Naive B cell (primary cell): ENCODE results near the gene LIMCH1. TPM values are rescaled to one million over a fixed set of nuclear protein-coding genes. Genes with fewer than 3 reads are reported as not detected.
"Not testable (repeated sequence)": the region's sequence is repeated elsewhere in the genome, so short reads cannot be mapped to it uniquely, and the experiment has no call there.

Source experiments
- ATAC-seq, 2 donors: fragments of 150-1000 bp; cut with Tn5 transposase; 2 replicates each; pipeline ENCODE4 v1.10.0; 2021; ENCODE audit warnings: low read depth in 2 of 2, mild to moderate bottlenecking in 2 of 2, moderate library complexity in 2 of 2
- DNase-seq: peaks from one replicate; pipeline ENCODE4 v3.0.0; 2022
- H3K27ac Mint-ChIP-seq, 6 donors: one replicate each; pipeline ENCODE4 v1.8.0; 2020 to 2022; ENCODE audit warnings: mild to moderate bottlenecking in 6 of 6, mixed read lengths in 6 of 6, moderate library complexity in 5 of 6, inconsistent platforms in 2 of 6
- H3K27me3 Mint-ChIP-seq, 3 donors: one replicate each; pipeline ENCODE4 v1.8.0; 2021 to 2022; ENCODE audit warnings: mixed read lengths in 3 of 3, mild to moderate bottlenecking in 1 of 3
- H3K36me3 Mint-ChIP-seq, 2 donors: one replicate each; pipeline ENCODE4 v1.8.0; 2020 to 2022; ENCODE audit warnings: mixed read lengths in 2 of 2, inconsistent platforms in 1 of 2, mild to moderate bottlenecking in 1 of 2
- H3K4me1 Mint-ChIP-seq, 3 donors: one replicate each; pipeline ENCODE4 v1.8.0; 2020 to 2022; ENCODE audit warnings: mixed read lengths in 3 of 3, inconsistent platforms in 1 of 3, mild to moderate bottlenecking in 1 of 3, moderate library complexity in 1 of 3
- H3K4me3 Mint-ChIP-seq, 8 donors: one replicate each; pipeline ENCODE4 v1.8.0; 2020 to 2022; ENCODE audit warnings: mild to moderate bottlenecking in 8 of 8, mixed read lengths in 8 of 8, moderate library complexity in 8 of 8, inconsistent platforms in 2 of 8
- H3K9me3 Mint-ChIP-seq, 7 donors: one replicate each; pipeline ENCODE4 v1.8.0; 2020 to 2022; ENCODE audit warnings: mixed read lengths in 7 of 7, mild to moderate bottlenecking in 5 of 7, inconsistent platforms in 2 of 7, moderate library complexity in 1 of 7
- polyA plus RNA-seq, 6 donors: library from polyadenylated mRNA; unstranded; fragments of 300-500 nt; fragmentation: Illumina TruSeq; gene quantifications; one replicate each; pipeline ENCODE4 v1.2.3, GENCODE V29; 2021; ENCODE audit warnings: low read depth in 6 of 6

The LIMCH1 gene, protein sequence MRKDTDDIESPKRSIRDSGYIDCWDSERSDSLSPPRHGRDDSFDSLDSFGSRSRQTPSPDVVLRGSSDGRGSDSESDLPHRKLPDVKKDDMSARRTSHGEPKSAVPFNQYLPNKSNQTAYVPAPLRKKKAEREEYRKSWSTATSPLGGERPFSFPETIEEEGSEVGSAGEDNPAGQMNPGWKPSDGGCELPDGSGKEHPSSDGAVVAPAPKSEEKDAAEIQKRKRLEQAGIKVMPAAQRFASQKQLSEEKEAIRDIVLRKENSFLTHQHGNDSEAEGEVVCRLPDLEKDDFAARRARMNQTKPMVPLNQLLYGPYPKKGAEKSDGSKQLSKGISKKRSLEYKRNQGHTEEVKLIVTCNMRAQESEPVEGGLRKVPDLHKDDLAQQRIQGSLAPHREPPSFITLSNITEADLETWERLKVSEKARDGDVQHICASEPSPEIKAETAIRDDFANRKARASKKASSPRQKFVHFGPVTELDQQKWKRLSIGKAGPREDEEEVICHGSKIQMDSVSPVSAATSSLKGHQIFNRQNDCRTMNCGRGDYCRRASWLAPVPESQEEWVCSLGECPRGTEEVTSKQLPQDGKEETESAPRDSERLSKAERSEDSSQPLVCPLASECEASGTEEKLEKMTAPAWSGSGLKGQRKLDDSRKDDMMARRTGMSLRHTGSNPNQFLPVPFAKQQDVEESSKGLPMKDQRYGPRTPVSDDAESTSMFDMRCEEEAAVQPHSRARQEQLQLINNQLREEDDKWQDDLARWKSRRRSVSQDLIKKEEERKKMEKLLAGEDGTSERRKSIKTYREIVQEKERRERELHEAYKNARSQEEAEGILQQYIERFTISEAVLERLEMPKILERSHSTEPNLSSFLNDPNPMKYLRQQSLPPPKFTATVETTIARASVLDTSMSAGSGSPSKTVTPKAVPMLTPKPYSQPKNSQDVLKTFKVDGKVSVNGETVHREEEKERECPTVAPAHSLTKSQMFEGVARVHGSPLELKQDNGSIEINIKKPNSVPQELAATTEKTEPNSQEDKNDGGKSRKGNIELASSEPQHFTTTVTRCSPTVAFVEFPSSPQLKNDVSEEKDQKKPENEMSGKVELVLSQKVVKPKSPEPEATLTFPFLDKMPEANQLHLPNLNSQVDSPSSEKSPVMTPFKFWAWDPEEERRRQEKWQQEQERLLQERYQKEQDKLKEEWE (N-terminal part only)
- not detected for polyA plus RNA-seq

DNA sequence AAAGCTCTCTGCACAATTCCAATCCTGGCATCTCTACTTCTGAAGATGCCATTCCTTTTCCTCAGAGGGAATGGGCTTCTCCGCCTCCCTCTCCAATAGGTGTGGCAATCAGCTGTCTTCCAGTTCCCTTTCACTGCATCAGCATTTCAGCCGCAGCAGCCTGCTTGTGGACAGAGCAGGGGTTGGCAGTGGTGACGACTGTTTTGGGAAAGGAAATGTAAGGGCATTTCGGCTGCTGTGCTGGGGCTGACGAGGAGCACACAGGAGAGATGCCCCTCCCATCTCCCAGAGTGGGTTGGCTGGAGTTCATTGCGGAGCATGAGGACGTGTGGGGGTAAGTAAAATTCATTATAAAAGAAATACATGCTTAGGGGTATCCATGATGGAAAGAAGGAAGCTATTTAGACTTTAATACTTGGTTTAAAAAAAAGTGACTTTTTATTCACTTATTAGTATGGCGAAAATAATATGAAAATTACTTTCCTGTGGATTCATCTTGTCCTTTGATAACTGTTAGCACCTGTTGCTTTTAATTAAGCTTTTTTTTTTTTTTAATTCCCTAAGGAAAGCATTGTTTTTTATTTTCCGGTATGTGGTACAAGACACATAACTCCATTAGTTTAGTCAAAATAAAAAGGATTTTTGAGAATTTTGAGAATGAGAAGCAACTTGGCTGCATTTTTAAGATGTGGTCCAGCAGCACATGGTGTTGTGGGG is at the start of gene LIMCH1:
TSS of gene LIMCH1 (plus strand) at position 141 of the 717 bp plus-strand sequence. CDS start 67,839 bp downstream, outside the sequence.
- ATAC-seq (no peak), DNase-seq (no peak)
- Mint-ChIP-seq H3K36me3 (no peaks in the 10 kb centered on the region), H3K4me3 (no peak within 1 kb of the TSS), H3K27me3 (peaks cover 0 to 6% (median 3%) of the 10 kb centered on the region in 3 donors), H3K4me1 (no peaks in the 10 kb centered on the region), H3K9me3 (peaks cover 0 to 6% (median 0%) of the 10 kb centered on the region in 7 donors), H3K27ac (peak within 1 kb of the TSS in 1 of 6 donors; percentile 39)

DNA sequence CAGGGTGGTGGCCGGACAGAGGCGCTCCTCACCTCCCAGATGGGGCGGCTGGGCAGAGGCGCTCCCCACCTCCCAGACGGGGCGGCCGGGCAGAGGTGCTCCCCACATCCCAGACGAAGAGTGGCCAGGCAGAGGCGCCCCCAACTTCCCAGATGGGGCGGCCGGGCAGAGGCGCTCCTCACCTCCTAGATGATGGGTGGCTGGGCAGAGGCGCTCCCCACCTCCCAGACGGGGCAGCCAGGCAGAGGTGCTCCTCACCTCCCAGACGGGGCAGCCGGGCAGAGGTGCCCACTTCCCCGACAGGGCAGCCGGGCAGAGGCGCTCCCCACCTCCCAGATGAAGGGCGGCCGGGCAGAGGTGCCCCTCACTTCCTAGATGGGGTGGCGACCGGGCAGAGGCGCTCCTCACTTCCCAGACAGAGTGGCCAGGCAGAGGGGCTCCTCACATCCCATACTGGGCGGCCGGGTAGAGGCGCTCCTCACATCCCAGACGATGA is 46.8 kb upstream of the LIMCH1 start:
- H3K27ac Mint-ChIP-seq, ATAC-seq, H3K36me3 Mint-ChIP-seq, H3K27me3 Mint-ChIP-seq, H3K4me1 Mint-ChIP-seq, DNase-seq, H3K4me3 Mint-ChIP-seq: not testable (repeated sequence)
- H3K9me3 Mint-ChIP-seq = peaks cover 0 to 12% (median 0%) of the 10 kb centered on the region in 7 donors

DNA sequence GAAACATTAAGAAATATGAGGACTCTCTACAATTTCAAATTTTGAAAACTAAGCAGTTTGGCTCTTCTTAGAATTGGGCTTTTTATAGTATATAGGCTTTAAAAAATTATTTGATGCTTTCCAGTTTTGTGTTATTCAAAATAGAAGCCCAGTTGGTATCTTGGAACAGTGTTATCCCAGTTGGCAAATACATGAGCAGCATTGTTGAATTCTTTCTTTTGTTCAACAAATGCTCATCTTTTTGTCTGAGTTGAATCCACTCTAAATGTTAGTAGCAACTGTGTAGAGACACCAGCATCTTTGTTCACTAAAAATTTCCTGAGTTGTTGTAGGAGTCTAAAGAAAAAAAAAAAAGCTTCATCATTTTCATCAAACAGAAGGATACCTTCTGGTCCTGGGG is 41.0 kb upstream of the LIMCH1 start:
- Mint-ChIP-seq H3K27ac (no peak overlapping the region), H3K4me3 (no peak overlapping the region), H3K36me3 (no peaks in the 10 kb centered on the region), H3K27me3 (peaks cover 0 to 6% (median 0%) of the 10 kb centered on the region in 3 donors), H3K4me1 (no peaks in the 10 kb centered on the region), H3K9me3 (peaks cover 0 to 11% (median 4%) of the 10 kb centered on the region in 7 donors)
- DNase-seq = no peak
- ATAC-seq = no peak

DNA sequence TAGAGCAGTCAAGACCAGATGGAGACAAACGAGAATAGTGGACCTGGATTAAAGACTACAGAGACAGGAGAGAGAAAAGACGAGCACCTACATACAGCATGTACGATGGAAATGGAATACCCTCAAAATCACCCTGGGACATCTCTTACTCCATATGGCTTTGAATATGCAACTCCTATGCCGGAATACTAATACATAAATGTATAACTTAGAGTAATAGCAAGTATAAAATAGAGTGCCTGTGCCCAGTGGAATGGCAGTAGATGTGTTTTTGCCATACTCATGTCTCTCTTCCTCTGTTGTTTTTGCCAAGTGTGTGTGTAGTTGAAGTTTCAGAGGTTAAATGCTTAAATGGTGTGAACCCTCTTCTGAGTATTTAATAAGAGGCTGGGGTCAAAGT is 39.8 kb upstream of the LIMCH1 start:
- Mint-ChIP-seq H3K27me3 (peaks cover 0 to 6% (median 0%) of the 10 kb centered on the region in 3 donors), H3K27ac (no peak overlapping the region), H3K4me3 (no peak overlapping the region), H3K9me3 (peaks cover 0 to 18% (median 3%) of the 10 kb centered on the region in 7 donors), H3K36me3 (no peaks in the 10 kb centered on the region), H3K4me1 (no peaks in the 10 kb centered on the region)
- ATAC-seq = no peak
- no peak for DNase-seq

DNA sequence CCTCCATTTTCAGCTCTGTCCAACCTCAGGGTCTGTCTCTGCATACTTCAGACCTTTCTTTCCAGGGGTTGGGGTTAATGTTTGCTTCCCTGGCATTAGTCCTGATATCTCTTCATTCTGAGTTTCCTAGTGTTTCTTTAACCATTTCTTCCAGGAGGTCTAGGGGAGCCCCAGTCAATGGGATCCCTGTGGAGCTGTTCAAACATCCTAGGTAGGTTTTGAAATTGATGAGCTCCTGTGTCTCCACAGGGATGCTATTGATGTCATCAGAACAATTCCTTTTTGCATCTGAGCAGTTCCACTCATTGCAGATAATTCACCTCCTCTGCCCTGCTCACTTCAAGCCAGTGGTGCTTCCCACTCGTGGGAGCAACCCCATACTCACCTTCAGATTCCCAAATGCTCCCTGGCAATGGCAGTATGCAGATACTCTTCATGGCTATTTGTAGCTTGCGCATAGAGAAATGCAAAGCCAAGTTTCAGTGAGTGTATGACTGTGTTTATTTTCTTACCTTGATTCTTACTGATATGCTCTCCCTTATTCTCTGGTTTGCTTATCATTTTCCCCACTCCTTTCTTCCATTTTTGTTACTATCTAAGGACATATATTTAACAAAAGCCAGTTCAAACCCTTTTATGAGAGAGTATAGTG is 33.7 kb upstream of the LIMCH1 start:
- no peak overlapping the region for H3K4me3 Mint-ChIP-seq
- peaks cover 2 to 15% (median 3%) of the 10 kb centered on the region in 7 donors for H3K9me3 Mint-ChIP-seq
- DNase-seq = no peak
- no peak overlapping the region for H3K27ac Mint-ChIP-seq
- ATAC-seq = no peak
- H3K4me1 Mint-ChIP-seq = no peaks in the 10 kb centered on the region
- H3K27me3 Mint-ChIP-seq = peaks cover 0 to 7% (median 0%) of the 10 kb centered on the region in 3 donors
- no peaks in the 10 kb centered on the region for H3K36me3 Mint-ChIP-seq

DNA sequence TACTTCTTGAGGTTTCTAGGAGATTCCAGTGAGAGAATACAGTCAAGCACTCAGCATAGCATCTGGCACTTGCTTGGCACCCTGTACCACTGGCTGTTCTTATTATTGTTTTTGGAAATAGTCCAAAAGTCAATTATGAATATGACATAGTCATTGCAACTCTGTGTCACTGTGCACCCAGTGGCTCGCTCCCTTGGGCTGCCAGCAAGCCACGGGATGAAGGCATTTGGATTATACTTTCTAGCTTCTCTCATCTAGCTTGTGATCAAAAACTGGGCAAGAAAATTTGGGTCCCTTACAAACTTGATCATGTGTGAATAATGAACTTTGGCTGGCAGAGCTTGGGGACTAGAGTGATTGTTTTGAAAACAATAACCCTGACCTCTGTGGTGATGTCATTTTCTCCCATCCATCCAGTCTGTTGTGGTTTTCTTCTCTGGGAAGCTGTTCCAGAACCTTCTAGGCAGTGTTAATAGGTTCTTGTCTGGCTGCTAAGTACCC is 32.7 kb upstream of the LIMCH1 start:
- peaks cover 0 to 7% (median 0%) of the 10 kb centered on the region in 3 donors for H3K27me3 Mint-ChIP-seq
- H3K4me3 Mint-ChIP-seq = no peak overlapping the region
- no peaks in the 10 kb centered on the region for H3K4me1 Mint-ChIP-seq
- H3K36me3 Mint-ChIP-seq = no peaks in the 10 kb centered on the region
- ATAC-seq = no peak
- DNase-seq = no peak
- H3K27ac Mint-ChIP-seq = no peak overlapping the region
- peaks cover 2 to 15% (median 3%) of the 10 kb centered on the region in 7 donors for H3K9me3 Mint-ChIP-seq

DNA sequence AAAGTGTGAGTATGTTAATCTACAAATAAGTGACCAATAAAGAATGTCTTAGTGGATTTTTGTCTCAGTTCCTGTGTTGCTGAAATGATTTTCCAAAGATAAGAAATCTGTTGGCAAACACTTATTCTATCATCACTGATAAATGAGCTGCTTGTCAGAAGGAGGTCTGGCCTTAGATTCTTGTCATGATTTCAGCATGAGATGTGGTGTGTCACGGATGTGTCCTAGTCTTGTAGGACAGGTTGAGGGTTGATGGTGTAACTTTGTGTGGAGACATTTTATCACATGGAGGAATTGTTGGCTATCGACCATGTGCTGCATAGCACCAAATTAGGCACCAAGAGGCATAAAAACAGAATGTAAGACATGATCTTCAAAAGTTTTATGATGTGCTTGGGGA is 31.8 kb upstream of the LIMCH1 start:
- Mint-ChIP-seq H3K4me1 (no peaks in the 10 kb centered on the region), H3K27me3 (peaks cover 0 to 7% (median 0%) of the 10 kb centered on the region in 3 donors), H3K9me3 (peaks cover 0 to 15% (median 3%) of the 10 kb centered on the region in 7 donors), H3K36me3 (no peaks in the 10 kb centered on the region), H3K4me3 (no peak overlapping the region), H3K27ac (no peak overlapping the region)
- no peak for DNase-seq
- ATAC-seq = no peak

DNA sequence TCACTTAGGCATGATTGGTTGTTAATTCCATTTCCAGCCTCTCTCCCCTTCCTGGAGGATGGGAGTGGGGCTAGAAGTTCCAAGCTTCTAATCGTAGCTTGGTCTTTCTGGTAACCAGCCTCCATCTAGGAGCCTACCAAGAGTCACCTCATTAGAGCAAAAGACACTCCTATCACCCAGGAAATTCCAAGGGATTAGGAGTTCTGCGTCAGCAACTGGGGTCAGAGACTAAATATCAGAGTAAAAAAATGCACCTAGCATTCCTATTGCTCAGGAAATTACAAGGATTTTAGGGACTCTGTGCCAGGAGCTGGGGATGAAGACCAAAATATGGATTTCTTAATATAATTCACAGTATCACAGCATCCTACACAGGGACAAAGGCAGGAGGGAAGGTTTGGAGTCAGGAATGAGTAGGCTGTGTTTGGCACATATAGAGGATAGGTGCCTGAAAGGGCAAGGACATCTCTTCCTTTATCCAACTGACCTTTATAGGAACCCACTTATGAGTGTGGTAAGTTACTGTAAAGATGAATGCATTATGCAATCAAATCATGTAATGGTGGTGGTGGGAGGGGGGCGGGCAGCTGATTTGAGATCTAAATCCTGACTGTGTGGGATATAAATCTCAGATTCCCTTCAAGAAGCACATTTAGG is 30.5 kb upstream of the LIMCH1 start:
- ATAC-seq (no peak), DNase-seq (no peak)
- H3K27ac Mint-ChIP-seq = no peak overlapping the region
- H3K9me3 Mint-ChIP-seq = peaks cover 0 to 8% (median 3%) of the 10 kb centered on the region in 7 donors
- no peak overlapping the region for H3K4me3 Mint-ChIP-seq
- H3K36me3 Mint-ChIP-seq = no peaks in the 10 kb centered on the region
- peaks cover 0 to 7% (median 0%) of the 10 kb centered on the region in 3 donors for H3K27me3 Mint-ChIP-seq
- H3K4me1 Mint-ChIP-seq = no peaks in the 10 kb centered on the region

DNA sequence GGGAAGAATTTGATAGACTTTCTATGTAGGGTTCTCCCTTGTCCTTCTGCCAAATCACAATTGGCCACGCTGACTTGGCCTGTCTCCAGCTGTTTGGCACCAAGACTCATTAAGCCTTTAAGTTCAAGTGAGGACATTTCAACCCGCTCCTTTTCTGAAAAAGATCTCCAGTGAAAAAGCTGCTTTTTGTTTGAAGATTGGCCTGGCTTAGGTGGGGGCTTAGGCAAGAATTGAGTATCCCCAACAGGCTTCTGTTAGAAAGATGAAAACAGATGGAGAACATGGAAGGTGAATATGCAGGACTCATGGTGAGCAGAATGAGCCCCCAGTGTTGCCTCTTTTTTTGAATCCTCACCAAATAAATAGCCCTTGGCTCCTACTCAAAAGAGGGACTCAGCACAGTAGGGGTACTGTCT is 28.5 kb upstream of the LIMCH1 start:
- Mint-ChIP-seq H3K4me3 (no peak overlapping the region), H3K9me3 (peaks cover 0 to 11% (median 0%) of the 10 kb centered on the region in 7 donors), H3K36me3 (no peaks in the 10 kb centered on the region), H3K27ac (no peak overlapping the region), H3K27me3 (peaks cover 0 to 7% (median 0%) of the 10 kb centered on the region in 3 donors), H3K4me1 (no peaks in the 10 kb centered on the region)
- ATAC-seq (no peak), DNase-seq (no peak)

DNA sequence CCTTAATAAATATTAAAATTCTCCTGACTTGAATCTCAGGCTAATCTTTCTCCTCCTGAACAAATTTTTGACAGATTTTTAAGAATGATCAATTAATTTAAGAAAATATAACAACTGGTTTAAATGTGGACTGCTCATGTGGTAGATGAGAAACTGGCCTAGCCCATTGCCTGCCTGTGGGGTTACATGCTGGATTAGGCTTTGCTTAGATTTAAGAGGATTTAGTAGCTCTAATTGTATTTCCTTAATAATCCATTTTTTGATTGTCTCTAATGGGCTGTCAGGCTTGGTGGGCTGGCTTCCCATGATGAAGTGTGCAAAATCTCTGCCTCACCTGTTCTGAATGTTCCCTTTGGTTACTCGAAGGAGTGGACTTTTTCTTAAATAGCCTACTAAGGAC is 27.8 kb upstream of the LIMCH1 start:
- peaks cover 0 to 7% (median 0%) of the 10 kb centered on the region in 3 donors for H3K27me3 Mint-ChIP-seq
- no peak overlapping the region for H3K27ac Mint-ChIP-seq
- DNase-seq (no peak), ATAC-seq (no peak)
- no peaks in the 10 kb centered on the region for H3K4me1 Mint-ChIP-seq
- H3K9me3 Mint-ChIP-seq = peaks cover 0 to 11% (median 0%) of the 10 kb centered on the region in 7 donors
- no peaks in the 10 kb centered on the region for H3K36me3 Mint-ChIP-seq
- H3K4me3 Mint-ChIP-seq = no peak overlapping the region

DNA sequence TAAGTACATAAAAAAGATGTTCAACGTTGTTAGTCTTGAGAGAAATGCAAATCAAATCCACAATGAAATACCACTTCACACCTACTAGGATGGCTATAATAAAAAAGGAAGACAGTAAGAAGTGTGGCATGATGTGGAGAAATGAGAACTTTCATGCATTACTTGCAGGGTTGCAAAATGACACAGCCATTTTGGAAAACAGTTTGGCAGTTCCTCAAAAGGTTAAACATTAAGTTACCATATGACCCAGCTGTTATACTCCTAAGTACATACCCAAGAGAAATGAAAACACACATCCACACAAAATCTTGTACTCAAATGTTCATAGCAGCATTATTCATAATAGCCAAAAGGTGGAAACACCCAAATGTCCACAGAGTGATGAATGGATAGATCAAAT is 25.8 kb upstream of the LIMCH1 start:
- Mint-ChIP-seq H3K27ac (no peak overlapping the region), H3K9me3 (peaks cover 0 to 11% (median 0%) of the 10 kb centered on the region in 7 donors), H3K27me3 (peaks cover 0 to 7% (median 0%) of the 10 kb centered on the region in 3 donors), H3K4me1 (no peaks in the 10 kb centered on the region), H3K36me3 (no peaks in the 10 kb centered on the region), H3K4me3 (no peak overlapping the region)
- ATAC-seq (no peak), DNase-seq (no peak)
